ENCODE data around the gene PRPSAP1. TPM values are rescaled to one million over a fixed set of nuclear protein-coding genes. Genes with fewer than 3 reads are reported as not detected.

The PRPSAP1 gene
- total RNA-seq, 4 donors from 2014 or later: 133 to 198 (median 167) TPM

GRCh38 chr17:76357597-76358158 is 4.0 kb upstream of the PRPSAP1 start:
- H3K4me1 ChIP-seq: peaks cover 0 to 18% of the 10 kb centered on the region in 2 donors
- no peak for DNase-seq
- H3K27ac ChIP-seq: no peak overlapping the region
- WGBS, 2 donors: 83 to 88% methylated on average over 5 to 6 of the region's 6 CpGs
- H3K36me3 ChIP-seq: no peaks in the 10 kb centered on the region
- H3K4me3 ChIP-seq (replicated peaks in 1 of 3): no peak overlapping the region
- no peaks in the 10 kb centered on the region for H3K27me3 ChIP-seq
- H3K9me3 ChIP-seq: no peaks in the 10 kb centered on the region
- intact Hi-C loops (cut with DNase I): no loop called here
- TF ChIP-seq CTCF (IDR thresholded peaks at IDR 0.05) (no peak), POLR2A (IDR thresholded peaks at IDR 0.05) (no peak)

- TF ChIP-seq POLR2A (IDR thresholded peaks at IDR 0.05) (no peak), CTCF (IDR thresholded peaks at IDR 0.05) (no peak)
- H3K27me3 ChIP-seq: no peaks in the 10 kb centered on the region
- H3K9me3 ChIP-seq: no peaks in the 10 kb centered on the region
- H3K27ac ChIP-seq: no peak overlapping the region
- peaks cover 0 to 13% of the 10 kb centered on the region in 2 donors for H3K4me1 ChIP-seq
- 76 to 80% methylated on average over 12 of the region's 12 CpGs for WGBS, 2 donors
- DNase-seq: no peak
- H3K4me3 ChIP-seq (replicated peaks in 1 of 3): no peak overlapping the region
- H3K36me3 ChIP-seq: no peaks in the 10 kb centered on the region
- intact Hi-C loops (cut with DNase I): no loop called here
Measured at GRCh38 chr17:76356803-76357456, 3.2 kb upstream of the PRPSAP1 start.

GRCh38 chr17:76354747-76355310 is 1.1 kb upstream of the PRPSAP1 start:
- DNase-seq: no peak
- no peak overlapping the region for H3K27ac ChIP-seq
- no peak overlapping the region for H3K4me3 ChIP-seq (replicated peaks in 1 of 3)
- H3K4me1 ChIP-seq: peaks cover 0 to 14% of the 10 kb centered on the region in 2 donors
- no peaks in the 10 kb centered on the region for H3K27me3 ChIP-seq
- 53 to 60% methylated on average over 13 of the region's 13 CpGs for WGBS, 2 donors
- no peaks in the 10 kb centered on the region for H3K36me3 ChIP-seq
- no peak for TF ChIP-seq POLR2A (IDR thresholded peaks at IDR 0.05)
- TF ChIP-seq CTCF (IDR thresholded peaks at IDR 0.05): no peak
- intact Hi-C loops (cut with DNase I): no loop called here
- H3K9me3 ChIP-seq: no peaks in the 10 kb centered on the region

GRCh38 chr17:76354317-76354729 is 607 bp upstream of the PRPSAP1 start:
- Histone ChIP-seq H3K4me3 (replicated peaks in 1 of 3) (peak overlapping the region in 2 of 3 donors; percentile 84 to 91), H3K36me3 (no peaks in the 10 kb centered on the region), H3K27ac (peak overlapping the region in 2 of 3 donors; percentile 90 to 93), H3K27me3 (no peaks in the 10 kb centered on the region), H3K4me1 (peaks cover 0 to 14% of the 10 kb centered on the region in 2 donors), H3K9me3 (no peaks in the 10 kb centered on the region)
- 2 to 4% methylated on average over 18 of the region's 18 CpGs for WGBS, 2 donors
- no peak for DNase-seq
- intact Hi-C loops (cut with DNase I): no loop called here
- no peak for TF ChIP-seq POLR2A (IDR thresholded peaks at IDR 0.05)
- no peak for TF ChIP-seq CTCF (IDR thresholded peaks at IDR 0.05)
